ENCODE results near the gene NOS3.

GRCh38 chr7:150954986-150955518, 35.8 kb upstream of the NOS3 start:
- no peak for TF ChIP-seq POLR2AphosphoS5 (IDR thresholded peaks at IDR 0.05)
- no peak for TF ChIP-seq POLR2A (IDR thresholded peaks at IDR 0.05)
- no peak for TF ChIP-seq CTCF (IDR thresholded peaks at IDR 0.05 in 8 of 11, conservative IDR thresholded peaks at IDR 0.05 in 3 of 11)

Data from spleen (tissue), 7 donors.